HG02938 (cell line): ENCODE data around the gene ACTR3.

ENCODE experiments used
- ATAC-seq: cut with Tn5 transposase; IDR thresholded peaks from one replicate; pipeline ENCODE4 v1.9.1; 2021; ENCODE audit warnings: mild to moderate bottlenecking, moderate library complexity; ENCODE audit not compliant: unreplicated experiment

Gene ACTR3

DNA sequence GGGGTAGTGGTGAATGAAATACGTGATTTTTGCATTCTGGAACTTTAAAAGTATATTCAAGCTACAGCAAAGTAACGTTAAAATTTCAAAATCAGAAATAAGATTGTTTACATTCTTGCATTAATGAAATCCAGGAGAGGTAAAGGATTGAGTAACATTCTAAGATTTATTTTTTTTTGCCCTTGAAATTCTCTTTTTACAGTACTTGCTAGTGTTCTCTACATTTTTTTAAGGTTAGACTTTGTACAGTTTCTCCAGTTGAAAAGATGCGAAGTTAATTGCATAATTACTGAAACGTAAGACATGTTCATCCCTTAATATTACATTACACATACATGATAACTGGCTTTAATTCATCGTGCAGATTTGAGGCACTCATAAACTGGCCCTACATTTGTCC, 74.5 kb downstream of the ACTR3 start:
- no peak for ATAC-seq

DNA sequence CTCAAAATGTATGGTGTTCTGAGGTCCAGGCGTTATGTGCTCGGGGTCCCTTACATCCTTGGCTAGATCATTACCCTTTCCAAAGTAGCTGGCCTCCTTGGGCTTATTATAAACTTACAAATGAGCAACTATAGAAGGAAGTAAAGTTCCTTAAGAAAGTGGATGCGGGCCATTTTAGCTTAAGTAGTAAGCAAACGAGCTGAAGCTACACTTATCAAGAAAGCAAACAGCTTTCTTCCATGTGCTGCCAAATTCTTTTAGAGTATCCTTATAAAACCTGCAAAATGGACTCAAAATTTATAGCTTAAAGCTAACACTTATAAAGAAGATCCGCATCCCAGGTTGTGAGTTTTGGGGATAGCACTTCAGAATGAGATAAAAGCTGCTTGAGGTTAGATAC, 75.3 kb downstream of the ACTR3 start:
- ATAC-seq = no peak

DNA sequence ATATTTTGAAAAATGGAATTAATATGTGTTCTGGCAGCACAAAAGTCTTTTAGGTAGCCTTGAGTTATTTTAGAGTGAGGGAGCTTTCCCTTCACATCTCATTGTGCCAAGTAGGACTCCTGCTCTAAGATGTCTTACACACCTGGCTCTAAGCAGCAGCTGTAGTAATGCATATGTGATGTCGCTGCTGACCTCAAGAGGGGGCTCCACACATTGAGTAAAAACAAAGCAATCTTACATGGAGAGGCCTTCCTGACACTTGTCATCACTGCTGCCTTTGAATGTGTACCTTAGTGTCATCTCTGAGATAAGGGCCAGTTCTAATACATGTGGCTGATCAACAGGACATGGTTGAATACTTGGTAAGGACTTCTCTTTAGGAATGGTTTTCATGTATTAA, 75.8 kb downstream of the ACTR3 start:
- peak; percentile 83 for ATAC-seq

DNA sequence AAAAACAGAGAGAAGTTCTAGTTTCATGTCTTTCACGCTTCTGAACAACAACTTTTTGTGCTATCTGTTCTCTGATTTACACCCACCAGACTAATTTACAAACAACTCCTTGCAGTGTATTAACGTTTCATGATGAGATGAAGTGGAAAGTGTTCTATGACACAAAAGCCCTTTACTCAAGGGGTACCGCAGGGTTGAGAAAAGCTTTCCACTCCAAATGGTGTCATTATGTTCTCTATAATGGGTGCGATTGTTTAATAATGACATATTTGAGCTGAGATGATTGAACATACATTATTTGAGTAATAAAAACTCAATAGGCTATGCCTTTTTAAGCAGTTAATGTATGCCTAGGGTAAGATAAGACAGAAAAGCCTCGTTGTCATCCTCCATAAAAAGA, 76.3 kb downstream of the ACTR3 start:
- ATAC-seq = no peak

DNA sequence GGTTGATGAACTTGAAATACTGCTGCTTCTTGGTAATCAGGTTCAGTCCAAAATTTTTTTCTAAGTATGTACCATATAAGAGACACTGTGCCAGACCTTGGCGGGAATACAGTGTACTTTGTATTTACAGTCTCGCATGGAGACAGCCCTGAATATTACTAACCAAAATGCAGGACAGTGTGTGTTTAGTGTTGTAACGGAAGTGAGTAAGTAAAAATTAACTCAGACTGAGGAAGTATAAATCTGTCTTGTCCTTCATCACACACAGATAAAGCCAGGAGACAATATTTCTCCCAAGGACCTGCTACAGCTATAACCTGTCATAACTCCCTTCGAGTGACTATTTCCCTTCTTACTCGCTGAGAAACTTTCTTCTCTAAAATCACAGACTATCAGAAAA, 76.9 kb downstream of the ACTR3 start:
- peak; percentile 40 for ATAC-seq

DNA sequence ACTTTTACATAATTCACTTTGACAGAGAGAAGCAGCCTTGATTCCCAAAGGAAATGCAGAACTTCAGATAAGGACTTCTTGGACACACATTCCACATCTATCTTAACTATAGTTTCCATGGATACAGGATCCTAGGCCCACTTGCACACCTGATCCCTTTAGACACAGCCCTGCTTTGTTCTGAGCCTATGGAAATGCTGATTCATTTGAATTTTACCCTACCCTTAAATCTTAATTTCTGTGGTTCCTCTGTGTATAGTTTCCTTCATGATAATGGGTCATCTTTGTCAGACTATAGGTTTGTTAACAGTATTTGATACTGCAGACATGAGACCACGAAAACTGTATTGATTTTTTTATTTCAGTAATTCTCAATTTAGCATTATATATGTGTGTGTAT, 77.4 kb downstream of the ACTR3 start:
- no peak for ATAC-seq

DNA sequence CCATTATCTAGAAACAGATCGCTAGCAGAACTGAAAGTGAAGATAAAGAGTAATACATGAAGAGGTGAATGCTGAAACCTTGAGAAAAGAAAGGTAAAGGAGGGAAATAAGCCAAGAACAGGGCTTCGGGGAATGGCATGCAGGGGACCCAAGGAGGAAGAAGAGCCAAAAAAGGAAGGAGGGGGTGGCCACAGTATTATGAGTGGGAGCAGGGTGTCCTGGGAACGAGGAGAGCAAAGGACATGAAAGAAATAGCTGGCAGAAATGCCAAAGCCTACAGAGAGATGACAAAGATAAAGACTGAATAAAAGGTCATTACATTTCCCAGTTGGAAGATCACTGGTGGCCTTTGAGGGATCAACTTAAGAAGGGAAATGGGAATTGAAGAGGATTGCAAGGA, 82.9 kb downstream of the ACTR3 start:
- ATAC-seq = no peak

DNA sequence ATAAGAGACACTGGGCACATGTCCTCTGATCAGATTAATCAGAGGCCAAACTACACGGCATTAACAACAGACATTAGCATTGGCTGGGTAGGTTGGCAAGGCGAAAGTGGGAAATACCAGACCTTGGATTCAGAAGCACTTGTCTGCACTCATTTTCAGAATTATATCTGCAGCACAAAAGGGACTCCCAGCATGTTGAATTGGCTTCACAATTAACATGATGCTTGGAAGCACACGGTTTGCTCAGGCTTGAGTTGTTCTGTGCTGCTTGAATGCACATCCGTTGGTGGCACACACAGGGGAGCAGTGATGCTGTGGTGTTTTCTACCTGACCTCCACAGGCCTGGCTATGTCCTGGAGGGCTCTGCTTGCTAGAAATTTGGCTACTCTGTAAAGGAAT, 83.9 kb downstream of the ACTR3 start:
- ATAC-seq = no peak

DNA sequence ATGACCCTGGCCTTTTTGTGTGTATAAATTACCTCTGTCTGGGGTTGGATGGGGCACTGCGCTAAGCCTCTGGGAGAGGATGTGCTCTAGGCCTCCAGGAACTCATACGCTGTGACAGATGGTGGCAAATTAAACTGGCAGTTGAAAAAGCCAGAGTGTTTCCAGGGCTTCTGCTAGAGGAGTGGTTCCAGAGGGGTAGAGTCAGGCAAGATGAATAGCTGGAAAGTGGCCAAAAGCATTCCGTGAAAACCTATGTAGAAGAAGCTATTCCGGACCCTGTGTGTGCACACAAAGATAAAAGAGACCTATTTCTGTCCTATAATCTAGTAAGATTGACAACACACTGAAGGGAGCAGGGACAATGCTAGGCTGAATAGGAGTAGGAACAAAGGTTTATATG, 84.8 kb downstream of the ACTR3 start:
- no peak for ATAC-seq

DNA sequence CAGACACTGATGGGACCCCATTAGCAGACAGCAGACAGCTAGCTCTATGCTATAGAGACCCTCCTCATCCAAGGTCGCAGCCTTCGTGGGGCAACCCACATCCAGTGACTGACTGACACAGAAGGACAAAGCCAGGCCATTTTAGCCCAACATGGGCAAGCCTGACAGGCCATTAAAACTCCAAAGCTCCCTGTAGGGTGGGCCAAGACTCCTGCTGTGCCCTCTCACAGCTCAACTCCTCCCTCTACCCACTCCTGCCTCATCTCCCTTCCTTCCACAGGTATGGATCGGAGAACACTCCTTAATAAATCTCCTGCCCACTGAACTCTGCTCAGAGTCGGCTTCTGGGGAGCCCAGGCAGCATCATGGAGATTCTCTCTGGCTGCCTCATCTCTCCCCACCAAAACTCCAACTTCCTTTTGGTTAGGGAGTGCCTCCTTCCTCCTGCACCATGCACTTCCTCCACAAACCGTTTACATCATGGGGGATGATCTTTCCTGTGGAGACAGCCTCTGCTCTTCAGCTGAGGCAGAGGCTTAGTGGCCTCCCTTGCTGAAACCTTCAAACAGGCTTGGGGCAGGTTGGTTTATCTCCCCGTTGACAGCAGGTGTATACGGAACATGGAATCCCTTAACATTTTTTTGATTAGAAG, 86.5 kb downstream of the ACTR3 start:
- ATAC-seq = no peak

DNA sequence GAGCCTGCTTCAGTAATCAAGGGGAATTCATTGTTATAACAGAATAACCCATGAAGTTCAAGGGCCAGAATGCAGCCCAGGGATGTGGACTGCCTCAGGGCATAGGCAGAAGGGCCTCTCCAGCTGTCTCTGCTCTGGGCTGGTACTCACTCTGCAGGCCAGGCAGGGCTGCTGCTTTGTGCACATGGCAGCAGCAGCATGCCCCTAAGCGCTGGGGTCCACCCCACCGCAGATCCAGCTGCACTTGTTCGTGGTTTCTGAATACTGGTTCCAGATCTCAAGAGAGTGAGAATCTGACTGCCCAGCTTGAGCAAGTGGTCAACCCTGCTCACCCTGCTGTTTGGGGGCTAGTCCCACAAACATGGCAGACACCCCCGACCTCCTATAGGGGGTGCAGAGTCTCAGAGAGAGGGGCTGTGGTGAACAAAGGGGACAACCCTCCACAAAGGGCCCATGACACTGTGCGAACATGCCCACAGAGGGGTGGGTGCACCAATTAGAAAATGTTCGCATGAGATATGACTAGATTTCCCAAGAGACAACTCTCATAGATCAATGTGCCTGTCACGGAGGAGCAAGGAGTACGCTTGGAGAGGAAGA, 87.3 kb downstream of the ACTR3 start:
- no peak for ATAC-seq

DNA sequence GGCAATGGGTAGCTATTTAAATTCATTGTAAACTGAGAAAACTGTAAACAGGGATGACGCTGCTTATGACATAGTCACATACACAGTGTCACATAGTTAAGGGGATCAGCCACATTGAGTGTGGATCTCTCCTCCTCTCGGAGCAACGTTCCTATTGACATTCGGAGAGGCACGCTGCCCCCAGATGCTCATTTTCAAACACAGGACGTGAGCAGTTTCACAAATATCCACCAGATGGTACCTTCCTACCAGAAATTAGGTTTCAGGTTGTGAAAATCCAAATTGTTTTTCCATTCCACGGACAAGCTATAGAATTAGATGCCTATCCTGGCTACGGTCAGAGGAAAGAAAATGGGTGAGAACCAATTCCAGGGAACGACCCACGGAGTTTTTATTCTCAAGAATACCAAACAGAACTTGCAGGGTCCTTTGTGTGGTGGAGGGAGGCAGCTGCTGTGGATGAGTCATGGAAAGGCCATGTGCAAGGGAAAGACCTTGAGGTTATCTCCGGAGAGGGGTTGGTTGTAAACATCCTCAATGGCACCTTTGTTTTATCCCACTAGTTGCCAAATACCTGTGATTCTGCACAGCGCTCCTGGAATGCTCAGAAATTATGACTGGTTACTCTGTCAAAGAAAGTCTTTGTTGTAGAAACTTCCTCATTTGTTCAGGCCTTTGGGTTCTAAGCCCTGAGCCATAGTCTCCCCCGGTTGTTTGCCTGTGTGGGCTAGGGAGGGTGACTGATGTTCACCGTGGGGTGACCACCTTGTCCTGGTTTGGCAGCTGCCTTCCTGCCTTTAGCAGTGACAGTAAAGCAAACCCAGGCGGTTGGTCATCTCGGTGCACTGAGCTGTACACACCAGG, 88.0 kb downstream of the ACTR3 start:
- ATAC-seq = no peak

DNA sequence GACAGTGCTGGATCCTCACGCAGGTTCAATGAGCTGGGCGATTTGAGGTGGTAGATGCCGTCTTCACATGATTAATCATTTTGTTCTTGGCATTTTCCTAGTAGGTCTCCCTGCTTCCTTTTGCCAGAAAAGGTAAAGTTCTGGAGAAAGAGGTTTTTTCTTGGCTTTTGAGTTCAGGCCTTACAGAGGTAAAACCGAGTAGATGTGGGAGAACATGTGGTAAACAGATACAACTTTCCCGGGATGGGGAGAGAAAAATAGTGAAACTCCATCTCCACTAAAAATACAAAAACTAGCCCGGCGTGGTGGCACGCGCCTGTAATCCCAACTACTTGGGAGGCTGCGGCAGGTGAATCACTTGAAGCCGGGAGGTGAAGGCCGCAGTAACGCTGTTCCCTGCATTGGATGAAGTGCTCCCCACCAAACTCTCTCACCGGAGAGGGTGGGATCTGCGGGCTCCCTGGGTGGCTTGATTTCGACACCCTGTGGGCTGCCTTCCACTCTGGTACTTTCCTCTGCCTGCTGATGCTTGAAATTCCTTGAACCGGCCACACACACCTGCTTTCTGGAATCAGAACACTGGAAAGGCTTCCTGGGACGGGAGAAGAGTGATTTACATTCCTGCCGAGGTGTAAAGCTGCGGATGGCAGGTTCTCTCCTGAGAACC, 88.8 kb downstream of the ACTR3 start:
- no peak for ATAC-seq

DNA sequence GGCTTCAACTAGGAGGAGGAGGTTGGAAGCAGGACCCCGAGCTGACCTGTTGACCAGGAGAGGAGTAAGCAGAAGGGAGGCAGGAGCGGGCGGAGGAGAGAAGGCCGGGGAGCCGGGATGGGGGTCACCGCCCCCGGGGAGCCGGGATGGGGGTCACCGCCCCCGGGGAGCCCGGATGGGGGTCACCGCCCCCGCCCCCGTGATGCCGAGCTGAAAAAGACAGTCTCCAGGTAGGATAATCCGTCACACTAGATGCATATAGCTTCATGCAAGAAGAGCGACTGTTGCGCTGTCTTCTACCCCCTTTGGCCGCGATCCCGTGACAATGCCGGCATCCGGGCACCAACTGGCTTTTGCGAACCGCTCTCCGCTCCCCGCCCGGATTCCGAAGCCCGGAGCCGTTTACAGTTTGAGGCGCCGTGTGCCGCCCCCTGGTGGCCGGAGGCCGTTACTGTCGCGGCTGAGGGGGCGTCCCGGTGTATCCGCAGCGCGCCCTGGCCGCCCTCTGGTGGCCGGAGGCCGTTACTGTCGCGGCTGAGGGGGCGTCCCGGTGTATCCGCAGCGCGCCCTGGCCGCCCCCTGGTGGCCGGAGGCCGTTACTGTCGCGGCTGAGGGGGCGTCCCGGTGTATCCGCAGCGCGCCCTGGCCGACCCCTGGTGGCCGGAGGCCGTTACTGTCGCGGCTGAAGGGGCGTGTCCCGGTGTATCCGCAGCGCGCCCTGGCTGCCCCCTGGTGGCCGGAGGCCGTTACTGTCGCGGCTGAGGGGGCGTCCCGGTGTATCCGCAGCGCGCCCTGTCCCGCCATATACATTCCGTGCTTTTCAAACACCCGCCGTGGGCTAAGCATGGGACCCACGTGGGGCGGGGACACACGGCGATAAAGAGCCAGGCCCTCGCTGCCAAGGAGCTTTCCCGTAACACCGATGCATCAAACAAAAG, 89.6 kb downstream of the ACTR3 start:
- no peak for ATAC-seq

DNA sequence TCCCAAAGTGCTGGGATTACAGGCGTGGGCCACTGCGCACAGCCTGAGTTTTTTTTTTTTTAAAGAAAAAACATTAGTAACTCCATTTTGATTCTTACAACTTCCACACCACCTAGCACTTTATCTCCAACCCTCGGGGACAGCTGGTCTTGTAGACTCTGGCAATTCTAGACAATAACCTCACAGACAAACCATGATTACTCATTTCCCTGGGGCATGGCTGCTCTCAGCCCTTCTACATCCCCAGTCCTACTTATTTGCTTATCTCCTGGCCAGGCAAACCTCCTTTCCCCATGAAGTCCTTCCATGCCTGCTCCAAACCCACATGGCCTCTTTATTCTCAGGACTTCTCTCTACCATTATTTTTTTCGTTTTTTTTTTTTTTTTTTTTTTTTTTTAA, 91.1 kb downstream of the ACTR3 start:
- ATAC-seq = no peak

DNA sequence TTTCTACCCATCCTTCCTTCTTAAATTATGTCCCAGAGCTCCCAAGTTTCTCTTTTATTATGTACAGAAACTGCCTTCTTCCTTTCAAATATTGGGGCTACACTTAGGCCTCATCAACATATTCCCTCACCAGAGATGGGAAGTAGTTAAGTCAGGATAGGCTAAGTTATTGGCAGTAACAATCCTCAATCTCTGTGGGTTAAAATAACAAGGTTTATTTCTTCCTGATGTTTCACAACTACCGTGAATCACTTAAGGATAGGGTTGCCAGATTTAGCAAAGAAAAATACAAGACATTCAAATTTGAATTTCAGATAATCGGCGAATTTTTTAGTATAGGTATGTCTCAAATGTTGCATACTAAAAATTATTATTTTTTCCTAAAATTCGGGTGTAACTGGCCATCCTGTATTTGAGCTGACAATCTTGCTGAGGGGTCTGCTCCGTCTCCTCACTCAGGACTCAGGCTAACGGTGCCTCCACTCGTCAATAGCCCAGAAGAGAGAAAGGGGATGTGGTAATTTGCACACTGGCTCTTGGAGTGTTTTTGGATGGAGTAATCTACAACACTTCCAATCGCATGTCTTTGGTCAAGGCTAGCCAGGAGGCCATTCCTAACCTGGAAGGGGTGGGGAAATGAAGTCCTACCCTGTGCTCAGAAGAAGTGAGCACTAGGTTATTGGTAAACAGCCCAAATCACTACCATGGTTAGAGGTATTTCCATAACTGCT, 91.7 kb downstream of the ACTR3 start:
- ATAC-seq = no peak

DNA sequence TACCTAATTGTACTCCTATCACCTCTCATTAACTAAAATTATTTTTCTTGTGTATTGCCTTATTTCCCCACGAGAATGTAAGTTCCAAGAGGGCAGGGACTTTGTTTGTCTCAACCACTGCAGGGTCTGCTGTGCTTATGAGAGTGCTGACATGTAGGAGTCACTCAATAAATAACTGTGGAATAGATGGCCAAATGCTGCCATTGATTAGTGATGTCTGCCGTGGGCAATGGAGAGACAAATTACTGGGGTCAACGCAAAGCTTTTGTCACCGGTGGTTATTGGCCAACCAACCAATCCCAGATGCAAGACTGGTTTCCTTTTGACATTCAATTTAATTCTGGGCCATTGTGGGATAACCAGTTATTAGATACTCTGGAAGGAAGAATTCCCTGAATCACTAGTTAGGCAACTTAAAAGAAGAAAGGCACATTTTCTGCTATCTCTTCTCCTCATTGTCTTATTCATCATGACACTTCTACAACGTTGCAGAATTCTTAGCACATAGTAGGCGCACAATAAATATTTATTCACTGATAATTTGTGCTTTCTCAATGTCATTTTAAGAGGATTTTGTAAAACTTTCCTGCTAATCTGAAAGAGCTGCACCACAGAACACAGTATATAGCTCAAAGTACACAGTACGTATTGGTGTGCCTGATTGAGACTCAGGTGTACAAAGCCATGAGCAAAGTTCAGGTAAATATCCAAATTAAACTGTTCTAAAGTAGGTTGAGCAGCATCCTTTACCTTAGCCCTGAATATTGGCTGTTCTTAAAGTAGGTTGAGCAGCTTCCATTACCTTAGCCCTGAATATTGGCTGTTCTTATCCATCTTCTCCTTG, 95.9 kb downstream of the ACTR3 start:
- ATAC-seq = no peak

DNA sequence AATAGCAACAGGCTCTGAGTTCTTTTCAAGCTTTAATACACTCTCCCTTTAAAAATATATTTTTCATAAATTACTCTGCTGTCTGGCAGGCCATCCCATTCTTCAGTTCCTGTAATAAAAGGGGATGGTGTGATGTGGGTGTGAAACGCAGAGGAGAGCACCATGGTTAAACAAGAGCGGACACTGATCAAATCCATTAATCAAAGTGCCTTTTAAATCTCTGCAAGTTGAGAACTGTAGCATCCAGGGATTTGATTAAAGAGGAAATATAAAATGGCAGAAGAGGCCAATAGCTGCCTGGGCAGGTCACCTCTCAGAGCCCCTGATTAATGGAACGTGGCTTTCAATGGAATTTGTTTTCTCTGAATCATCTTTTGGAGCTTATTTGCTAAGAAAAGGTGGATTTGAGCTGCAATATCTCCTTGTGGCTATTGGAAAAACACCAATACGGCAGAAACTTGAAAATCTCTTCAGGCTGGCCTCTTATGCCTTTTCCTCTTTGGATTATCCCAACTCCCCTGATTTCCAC, 96.9 kb downstream of the ACTR3 start:
- ATAC-seq = no peak

DNA sequence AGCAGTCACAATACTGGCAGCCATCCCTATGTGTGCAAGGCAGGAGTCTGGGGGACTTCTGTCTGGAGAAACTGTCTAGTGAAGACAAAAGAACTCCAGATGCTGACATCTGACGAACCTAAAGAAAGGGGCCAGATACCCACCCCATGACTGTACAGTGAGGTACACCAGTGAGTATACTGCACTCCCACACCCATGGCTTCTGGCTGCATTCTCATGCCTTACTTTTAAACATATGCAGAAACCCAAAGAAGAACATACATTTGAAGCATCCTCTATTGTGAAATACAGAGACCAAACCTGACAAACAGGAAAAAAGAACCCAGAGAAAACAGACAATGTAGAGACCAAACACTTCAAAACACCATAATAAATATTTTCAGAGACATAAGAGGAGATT, 102.2 kb downstream of the ACTR3 start:
- no peak for ATAC-seq
